Mucosa of gallbladder (tissue), 1 donor: ENCODE results near the gene DDX28. TPM values are rescaled to one million over a fixed set of nuclear protein-coding genes. Genes with fewer than 3 reads are reported as not detected.
"Not testable (repeated sequence)": the region's sequence is repeated elsewhere in the genome, so short reads cannot be mapped to it uniquely, and the experiment has no call there.

ENCODE experiments used
- DNase-seq: peaks from one replicate; pipeline ENCODE4 v3.0.0-alpha.2; 2020; ENCODE audit warnings: low spot score
- total RNA-seq: library from RNA; stranded (reverse); gene quantifications from one replicate; pipeline ENCODE4 v1.2.1, GENCODE V29; 2021
- donor health status: DM: no; HTN: no; CAD: no.

Gene DDX28
- total RNA-seq, 1 donor from 2014 or later = 6.6 TPM

- no peak for DNase-seq
These were observed 15.0 kb upstream of the DDX28 start for GRCh38 chr16:68037841-68038597.

DNA sequence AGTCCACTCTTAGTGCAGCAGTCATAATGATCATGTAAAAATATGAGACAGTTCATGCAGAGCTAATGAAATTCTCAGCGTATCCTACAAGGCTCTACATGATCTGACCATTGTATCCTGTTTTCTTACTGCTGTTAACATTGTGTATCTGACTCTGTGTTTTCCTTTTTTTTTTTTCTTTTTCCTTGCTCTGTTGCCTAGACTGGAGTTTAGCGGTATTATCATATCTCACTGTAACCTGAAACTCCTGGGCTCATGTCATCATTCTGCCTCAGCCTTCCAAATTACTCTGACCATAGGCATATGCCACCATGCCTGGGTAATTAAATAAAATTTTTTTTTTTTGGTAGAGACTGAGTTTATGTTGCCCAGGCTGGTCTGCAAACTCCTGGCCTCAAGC, 12.2 kb upstream of the DDX28 start:
- DNase-seq = no peak

- DNase-seq = no peak
These were observed 10.1 kb upstream of the DDX28 start for GRCh38 chr16:68033101-68033500.

DNA sequence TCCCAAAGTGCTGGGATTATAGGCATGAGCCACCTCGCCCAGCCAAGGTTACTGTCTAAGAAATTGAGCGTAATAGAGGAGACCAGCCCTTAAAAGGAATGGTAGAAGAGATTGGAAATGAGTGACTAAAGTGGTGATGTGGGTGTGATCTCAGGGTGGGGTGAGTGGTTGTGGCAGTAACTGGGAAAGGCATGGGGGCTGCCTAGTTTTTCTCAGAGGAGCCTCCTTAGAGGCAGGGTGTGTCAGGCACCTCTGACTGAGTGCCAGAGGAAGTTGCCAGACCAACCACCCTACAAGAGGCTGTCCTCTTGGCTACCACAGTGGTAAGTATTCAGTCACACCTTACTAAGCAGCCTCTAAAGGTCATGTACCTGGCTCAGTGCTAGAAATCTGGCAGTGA, 8.9 kb upstream of the DDX28 start:
- no peak for DNase-seq

DNA sequence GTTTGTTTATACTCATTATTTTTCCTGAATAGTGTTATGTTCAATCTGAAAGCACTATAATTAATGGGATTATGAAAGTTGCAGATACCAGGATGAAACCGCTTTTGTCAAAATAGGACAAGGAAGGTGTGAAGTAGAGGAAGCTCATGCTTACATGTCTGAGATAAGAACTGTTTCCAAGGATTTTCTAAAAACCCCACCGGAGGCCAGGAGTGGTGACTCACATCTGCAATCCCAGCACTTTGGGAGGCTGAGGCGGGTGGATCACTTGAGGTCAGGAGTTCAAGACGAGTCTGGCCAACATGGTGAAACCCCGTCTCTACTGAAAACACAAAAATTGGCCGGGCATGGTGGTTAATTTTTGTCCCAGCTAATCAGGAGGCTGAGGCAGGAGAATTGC, 7.1 kb upstream of the DDX28 start:
- DNase-seq = not testable (repeated sequence)

DNA sequence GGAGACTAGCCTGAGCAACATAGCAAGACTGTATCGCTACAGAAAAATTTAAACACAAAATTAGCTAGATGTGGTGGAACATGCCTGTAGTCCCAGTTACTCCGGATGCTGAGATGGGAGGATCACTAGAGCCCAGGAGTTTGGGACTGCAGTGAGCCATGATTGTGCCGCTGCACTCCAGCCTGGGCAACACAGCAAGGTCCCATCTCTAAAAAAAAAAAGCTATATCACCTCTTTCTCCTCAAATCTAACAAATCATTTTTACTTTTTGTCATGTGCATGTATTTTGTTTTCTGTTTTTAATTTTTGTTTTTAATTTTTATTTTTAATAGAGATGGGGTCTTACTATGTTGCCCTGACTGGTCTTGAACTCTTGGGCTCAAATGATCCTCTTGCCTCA, 6.0 kb upstream of the DDX28 start:
- no peak for DNase-seq

DNA sequence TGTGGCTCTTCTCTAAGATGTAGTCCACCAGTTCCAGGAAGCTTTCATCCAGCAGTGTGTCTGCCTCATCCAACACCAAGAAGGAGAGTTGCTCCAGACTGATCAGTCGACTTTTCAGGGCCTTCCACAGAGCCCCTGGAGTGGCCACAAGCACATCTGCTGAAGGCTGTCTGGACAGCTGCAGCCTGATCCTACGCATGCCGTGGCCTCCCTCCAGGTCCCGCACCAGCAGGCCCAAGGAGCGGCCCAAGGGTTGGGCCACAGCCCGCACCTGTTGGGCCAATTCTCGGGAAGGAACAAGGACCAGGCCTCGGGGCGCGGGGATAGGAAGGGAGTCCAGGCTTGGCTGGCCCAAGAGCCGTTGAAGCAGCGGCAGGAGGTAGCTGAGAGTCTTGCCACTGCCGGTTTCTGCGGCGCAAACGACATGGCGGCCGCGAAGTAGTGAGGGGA, 729 bp downstream of the DDX28 start:
- DNase-seq = no peak

DNA sequence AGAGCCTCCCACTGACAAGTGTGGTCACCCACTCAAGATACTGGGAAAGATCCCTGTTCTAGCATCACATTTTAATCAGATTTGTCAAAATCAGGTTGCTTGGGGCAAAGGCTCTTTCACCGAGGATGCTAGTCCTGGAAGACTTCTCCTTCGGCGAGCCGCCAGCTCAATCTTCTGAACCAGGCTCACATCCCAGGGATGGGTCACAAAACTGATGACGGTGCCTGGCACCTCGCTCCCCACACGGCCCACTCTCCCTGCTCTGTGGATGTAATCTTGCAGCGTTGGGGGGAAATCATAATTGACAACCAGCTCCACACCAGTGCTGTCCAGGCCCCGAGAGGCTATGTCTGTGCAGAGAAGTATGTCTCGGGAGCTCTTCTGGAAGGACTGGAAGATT, 1.5 kb downstream of the DDX28 start:
- no peak for DNase-seq

DNA sequence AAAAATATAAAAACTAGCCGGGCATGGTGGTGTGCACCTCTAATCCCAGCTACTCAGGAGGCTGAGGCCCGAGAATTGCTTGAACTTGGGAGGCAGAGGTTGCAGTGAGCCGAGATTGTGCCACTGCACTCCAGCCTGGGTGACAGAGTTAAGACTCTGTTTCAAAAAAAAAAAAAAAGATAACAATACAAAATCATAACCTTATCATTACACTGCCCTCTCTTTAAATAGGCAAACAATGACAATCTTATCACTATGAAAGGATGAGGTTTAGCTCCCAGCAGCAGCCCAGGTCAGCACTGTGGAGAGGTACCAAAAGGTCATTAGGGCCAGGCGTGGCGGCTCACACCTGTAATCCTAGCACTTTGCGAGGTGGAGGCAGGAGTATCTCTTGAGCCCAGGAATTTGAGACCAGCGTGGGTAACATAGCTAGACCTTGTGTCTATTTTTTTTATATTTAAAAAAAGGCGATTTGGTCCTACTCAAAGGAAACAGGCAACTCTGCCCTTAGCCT, 3.8 kb downstream of the DDX28 start:
- no peak for DNase-seq

DNA sequence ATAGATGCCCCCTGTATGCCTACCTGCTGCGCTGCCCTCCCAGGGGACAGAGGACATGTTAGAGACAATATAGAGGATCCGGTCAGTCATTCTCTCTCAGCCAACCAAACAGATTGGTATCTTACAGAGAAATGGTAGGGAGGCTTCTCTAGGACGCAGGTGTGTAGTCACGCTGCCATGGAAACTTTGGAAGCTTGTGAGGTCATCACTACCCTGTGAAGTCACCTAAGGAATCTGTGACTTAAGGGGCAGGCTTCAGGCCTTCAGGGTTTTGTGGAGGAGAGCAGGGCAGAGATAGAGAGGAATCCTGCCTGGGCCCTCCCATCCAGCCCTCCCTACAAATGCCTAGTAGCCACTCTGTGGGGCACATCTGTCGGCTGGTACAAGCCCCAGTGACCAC, 7.4 kb downstream of the DDX28 start, which contains the start of gene DPEP2NB:
DPEP2NB (minus strand) TSS at position 231 of the 400 bp plus-strand sequence; CDS start at position 90, 141 bp downstream.
- no peak for DNase-seq

DNA sequence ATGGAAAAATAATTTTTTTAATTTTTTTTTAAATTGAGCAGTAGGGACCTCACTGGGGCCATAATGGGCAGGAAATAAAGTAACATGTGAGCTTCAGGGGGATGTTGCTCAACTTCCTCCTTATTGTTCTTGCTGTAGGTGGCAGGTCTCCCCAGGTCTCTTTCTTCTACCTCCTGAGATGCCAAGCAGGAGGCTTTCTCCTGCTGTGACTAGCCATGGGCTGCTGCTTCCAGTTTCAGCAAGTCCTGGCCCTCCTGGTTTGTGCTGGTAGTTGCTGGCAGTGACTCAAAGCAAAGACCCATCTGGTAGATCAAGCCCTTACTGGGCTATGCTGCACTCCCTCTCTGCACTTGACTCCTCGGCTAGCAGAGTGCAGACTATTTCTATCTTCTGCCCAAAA, 9.6 kb downstream of the DDX28 start:
- no peak for DNase-seq

GRCh38 chr16:68009872-68010271, 13.2 kb downstream of the DDX28 start:
- DNase-seq = not testable (repeated sequence)

- no peak for DNase-seq
These were observed 13.8 kb downstream of the DDX28 start for GRCh38 chr16:68009157-68009735.

GRCh38 chr16:68005786-68006286, 17.2 kb downstream of the DDX28 start:
- peak; percentile 49 for DNase-seq

DNA sequence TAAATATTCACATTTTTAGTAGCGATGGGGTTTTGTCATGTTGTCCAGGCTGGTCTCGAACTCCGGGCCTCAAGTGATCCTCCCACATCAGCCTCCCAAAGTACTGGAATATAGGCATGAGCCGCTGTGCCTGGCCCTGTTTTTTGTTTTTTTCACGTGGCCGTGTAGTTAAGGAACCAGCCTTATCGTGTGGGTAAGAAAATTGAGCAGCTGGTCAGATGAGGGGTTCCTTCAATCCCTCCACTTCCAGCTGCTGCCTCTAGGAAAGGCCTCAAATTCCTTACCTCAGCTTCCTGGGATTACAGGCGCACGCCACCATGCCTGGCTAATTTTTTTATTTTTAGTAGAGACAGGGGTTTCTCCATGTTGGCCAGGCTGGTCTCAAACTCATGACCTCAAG, 17.8 kb downstream of the DDX28 start:
- DNase-seq = no peak

DNA sequence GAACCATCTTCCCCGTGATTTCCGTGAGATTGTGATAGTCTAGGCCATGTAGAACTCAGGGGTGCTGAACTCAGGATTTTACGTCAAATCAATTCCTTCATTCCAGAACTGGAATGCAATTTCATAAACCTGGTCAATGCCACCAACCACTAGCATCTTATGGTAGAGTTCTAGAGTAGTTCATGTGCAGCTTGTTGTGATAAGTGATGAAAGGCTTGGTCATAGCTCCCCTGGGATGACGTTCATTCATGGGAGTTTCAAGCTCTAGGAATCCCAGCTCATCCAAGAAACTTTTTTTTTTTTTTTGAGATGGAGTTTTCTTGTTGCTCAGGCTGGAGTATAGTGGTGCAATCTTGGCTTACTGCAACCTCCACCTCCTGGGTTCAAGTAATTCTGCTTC, 20.0 kb downstream of the DDX28 start:
- DNase-seq = no peak

- no peak for DNase-seq
These were observed 22.6 kb downstream of the DDX28 start for GRCh38 chr16:68000450-68000849.

GRCh38 chr16:67999985-68000384, 23.0 kb downstream of the DDX28 start:
- DNase-seq = no peak

GRCh38 chr16:67998779-67999688, 24.0 kb downstream of the DDX28 start, which contains the start of gene DPEP2:
Gene DPEP2, minus strand, starts transcription at chr16:67999484. Its CDS starts 6,272 bp downstream, at chr16:67993212.
- not testable (repeated sequence) for DNase-seq

- not testable (repeated sequence) for DNase-seq
These were observed 24.7 kb downstream of the DDX28 start for GRCh38 chr16:67998231-67998778.

GRCh38 chr16:67996666-67997065, 26.4 kb downstream of the DDX28 start:
- no peak for DNase-seq
